Smooth muscle cell (in vitro differentiated cells): ENCODE measurements around the gene ARHGAP32. TPM values are rescaled to one million over a fixed set of nuclear protein-coding genes. Genes with fewer than 3 reads are reported as not detected.

Experiments used
- DNase-seq: peaks from one replicate; lab custom pipeline; 2025; ENCODE audit not compliant: unreplicated experiment; lab: John Stamatoyannopoulos, UW
- H2AFZ ChIP-seq: fragments of 200-600 bp; sonication (generic); 2 replicates; pipeline ENCODE4 v1.6.0; 2016; ENCODE audit warnings: antibody characterized with exemption, low read depth, mild to moderate bottlenecking
- H3F3A ChIP-seq: fragments of 200-600 bp; sonication (generic); 2 replicates; pipeline ENCODE4 v1.6.0; 2017; ENCODE audit warnings: antibody characterized with exemption, low read depth
- H3K27ac ChIP-seq: fragments of 200-600 bp; sonication (generic); 2 replicates; pipeline ENCODE4 v1.5.1; 2016; ENCODE audit warnings: low read depth, mild to moderate bottlenecking
- H3K27me3 ChIP-seq: fragments of 200-600 bp; sonication (generic); 2 replicates; pipeline ENCODE4 v1.6.1; 2016; ENCODE audit warnings: low read depth, mild to moderate bottlenecking
- H3K36me3 ChIP-seq: fragments of 200-600 bp; sonication (generic); 2 replicates; pipeline ENCODE4 v1.5.1; 2016; ENCODE audit warnings: low read depth
- H3K4me1 ChIP-seq: fragments of 200-600 bp; sonication (generic); 2 replicates; pipeline ENCODE4 v1.5.1; 2016; ENCODE audit warnings: low read depth
- H3K4me2 ChIP-seq: fragments of 200-600 bp; sonication (generic); 2 replicates; pipeline ENCODE4 v1.6.0; 2016; ENCODE audit warnings: mild to moderate bottlenecking
- H3K4me3 ChIP-seq: fragments of 200-600 bp; sonication (generic); 2 replicates; pipeline ENCODE4 v1.5.1; 2016; ENCODE audit warnings: mild to moderate bottlenecking
- H3K79me2 ChIP-seq: fragments of 200-600 bp; sonication (generic); 2 replicates; pipeline ENCODE4 v1.6.0; 2016; ENCODE audit warnings: low read depth, mild to moderate bottlenecking
- H3K9ac ChIP-seq: fragments of 200-600 bp; sonication (generic); 2 replicates; pipeline ENCODE4 v1.6.0; 2016; ENCODE audit warnings: low read depth
- H3K9me3 ChIP-seq: fragments of 200-600 bp; sonication (generic); replicated peaks from 2 replicates; pipeline ENCODE4 v1.5.1; 2016; ENCODE audit warnings: low read depth
- H4K20me1 ChIP-seq: fragments of 200-600 bp; sonication (generic); 2 replicates; pipeline ENCODE4 v1.6.0; 2016; ENCODE audit warnings: low read depth
- CTCF ChIP-seq: fragments of 200-600 bp; sonication (generic); IDR thresholded peaks from 2 replicates; pipeline ENCODE4 v1.5.1; 2017; ENCODE audit warnings: borderline replicate concordance, mild to moderate bottlenecking, antibody characterized with exemption; ENCODE audit not compliant: insufficient read depth, poor library complexity, severe bottlenecking
- WGBS: methylation state at CpG from one replicate; pipeline ENCODE4 v1.1.7; 2016; ENCODE audit warnings: low lambda C conversion rate; 5-methylcytosine and 5-hydroxymethylcytosine counted together
- polyA plus RNA-seq: library from polyadenylated mRNA; unstranded; fragments of >200 nt; fragmentation: Nextera tagmentation; extraction: Ambion mirVana; gene quantifications from 2 replicates; pipeline ENCODE4 v1.2.1, GENCODE V29; 2016
- total RNA-seq: library from RNA; depleted of rRNA; stranded (reverse); fragments of >200 nt; gene quantifications from 2 replicates; pipeline ENCODE4 v1.2.3, GENCODE V29; 2014

Gene ARHGAP32
- total and polyA plus RNA-seq, 2 experiments from 2014 or later, result 8.8 to 17.8 TPM

- Histone ChIP-seq H3K4me2 (no peak overlapping the region), H3K27ac (no peak overlapping the region), H3K9me3 (no peaks in the 10 kb centered on the region), H3K79me2 (no peaks in the 10 kb centered on the region), H3K4me3 (no peak overlapping the region), H3F3A (no peaks in the 10 kb centered on the region), H3K27me3 (no peaks in the 10 kb centered on the region), H4K20me1 (peaks cover 20% of the 10 kb centered on the region), H3K9ac (no peak overlapping the region), H3K4me1 (no peaks in the 10 kb centered on the region), H2AFZ (no peak overlapping the region), H3K36me3 (no peaks in the 10 kb centered on the region)
- DNase-seq, result no peak
- 97% methylated on average over 1 of the region's 1 CpG for WGBS
- TF ChIP-seq CTCF, result no peak
Measured at GRCh38 chr11:129090056-129090455, 102.1 kb downstream of the ARHGAP32 start.

GRCh38 chr11:129089279-129089678 lies 102.8 kb downstream of the ARHGAP32 start:
- TF ChIP-seq CTCF, result no peak
- 73% methylated on average over 5 of the region's 5 CpGs for WGBS
- Histone ChIP-seq H3K27me3 (no peaks in the 10 kb centered on the region), H3F3A (no peaks in the 10 kb centered on the region), H3K4me3 (no peak overlapping the region), H3K27ac (no peak overlapping the region), H3K36me3 (peaks cover 5% of the 10 kb centered on the region), H3K4me1 (no peaks in the 10 kb centered on the region), H3K9ac (no peak overlapping the region), H3K79me2 (peaks cover 3% of the 10 kb centered on the region), H4K20me1 (peaks cover 13% of the 10 kb centered on the region), H3K9me3 (peaks cover 5% of the 10 kb centered on the region), H3K4me2 (no peak overlapping the region), H2AFZ (no peak overlapping the region)
- no peak for DNase-seq

- Histone ChIP-seq H3K4me1 (no peaks in the 10 kb centered on the region), H3K27me3 (no peaks in the 10 kb centered on the region), H3K27ac (no peak overlapping the region), H2AFZ (no peak overlapping the region), H3K9ac (no peak overlapping the region), H3K9me3 (peaks cover 9% of the 10 kb centered on the region), H3K36me3 (peaks cover 12% of the 10 kb centered on the region), H3K4me2 (no peak overlapping the region), H3F3A (no peaks in the 10 kb centered on the region), H3K4me3 (no peak overlapping the region), H4K20me1 (peaks cover 13% of the 10 kb centered on the region), H3K79me2 (peaks cover 19% of the 10 kb centered on the region)
- 94% methylated on average over 1 of the region's 1 CpG for WGBS
- no peak for DNase-seq
- TF ChIP-seq CTCF, result no peak
Measured at GRCh38 chr11:129086976-129087375, 105.1 kb downstream of the ARHGAP32 start.

GRCh38 chr11:129077191-129077590 lies 114.9 kb downstream of the ARHGAP32 start:
- peaks cover 29% of the 10 kb centered on the region for H3K79me2 ChIP-seq

More at GRCh38 chr11:129077191-129077590, 114.9 kb downstream of the ARHGAP32 start:
- WGBS, result 77% methylated on average over 5 of the region's 5 CpGs
- Histone ChIP-seq H3K9me3 (no peaks in the 10 kb centered on the region), H3K4me1 (no peaks in the 10 kb centered on the region), H3K36me3 (no peaks in the 10 kb centered on the region), H3K4me3 (no peak overlapping the region), H3F3A (no peaks in the 10 kb centered on the region), H3K4me2 (no peak overlapping the region), H3K27me3 (no peaks in the 10 kb centered on the region), H2AFZ (no peak overlapping the region), H4K20me1 (peaks cover 9% of the 10 kb centered on the region), H3K9ac (no peak overlapping the region), H3K27ac (peak overlapping the region; percentile 47)
- no peak for DNase-seq
- no peak for TF ChIP-seq CTCF
